GM19035 (cell line): ENCODE results near the gene PRR35.
"Not testable (repeated sequence)": the region's sequence is repeated elsewhere in the genome, so short reads cannot be mapped to it uniquely, and the experiment has no call there.

ENCODE experiments used
- ATAC-seq: cut with Tn5 transposase; IDR thresholded peaks from one replicate; pipeline ENCODE4 v1.9.1; 2021; ENCODE audit not compliant: unreplicated experiment

PRR35 gene

GRCh38 chr16:591892-592517 lies 31.8 kb downstream of the PRR35 start:
- no peak for ATAC-seq

- ATAC-seq = no peak
These were observed 32.5 kb downstream of the PRR35 start for GRCh38 chr16:592518-593306.

- no peak for ATAC-seq
These were observed 33.2 kb downstream of the PRR35 start for GRCh38 chr16:593406-593805.

GRCh38 chr16:593807-594206 lies 33.6 kb downstream of the PRR35 start:
- no peak for ATAC-seq

GRCh38 chr16:595094-595528 lies 34.9 kb downstream of the PRR35 start:
- ATAC-seq = no peak

GRCh38 chr16:595942-596735 lies 35.9 kb downstream of the PRR35 start:
- ATAC-seq = no peak

GRCh38 chr16:596736-597060 lies 36.5 kb downstream of the PRR35 start:
- ATAC-seq = no peak

GRCh38 chr16:597655-598054 lies 37.5 kb downstream of the PRR35 start:
- ATAC-seq = not testable (repeated sequence)

- ATAC-seq = no peak
These were observed 38.9 kb downstream of the PRR35 start for GRCh38 chr16:598823-599739.

- ATAC-seq = no peak
These were observed 40.6 kb downstream of the PRR35 start for GRCh38 chr16:600781-601180.

- ATAC-seq = no peak
These were observed 43.7 kb downstream of the PRR35 start for GRCh38 chr16:603933-604332.

- no peak for ATAC-seq
These were observed 46.6 kb downstream of the PRR35 start for GRCh38 chr16:606656-607307.

- ATAC-seq = no peak
These were observed 47.8 kb downstream of the PRR35 start for GRCh38 chr16:608019-608418.

GRCh38 chr16:609316-609715 lies 49.1 kb downstream of the PRR35 start:
- ATAC-seq = no peak

- no peak for ATAC-seq
These were observed 49.8 kb downstream of the PRR35 start for GRCh38 chr16:609984-610383.

GRCh38 chr16:610513-611381 lies 50.6 kb downstream of the PRR35 start:
- no peak for ATAC-seq

GRCh38 chr16:615122-615521 lies 54.9 kb downstream of the PRR35 start:
- ATAC-seq = no peak
